GM23338 (cell line): ENCODE data around the gene IFI44L. TPM values are rescaled to one million over a fixed set of nuclear protein-coding genes. Genes with fewer than 3 reads are reported as not detected.

Source experiments
- ATAC-seq: fragments of 200-7000 bp; cut with Tn5 transposase; 3 replicates; pipeline ENCODE4 v1.9.1; 2020
- DNase-seq: peaks from one replicate; pipeline ENCODE4 v3.0.0-alpha.2; 2015; ENCODE audit warnings: low spot score
- H2AFZ ChIP-seq: fragments of 200-600 bp; sonication (generic); 2 replicates; pipeline ENCODE4 v1.8.0; 2016; ENCODE audit warnings: antibody characterized with exemption, mild to moderate bottlenecking, moderate library complexity
- H3F3A ChIP-seq: fragments of 200-600 bp; sonication (generic); replicated peaks from 2 replicates; pipeline ENCODE4 v1.8.0; 2017; ENCODE audit warnings: antibody characterized with exemption, mixed run types, low read depth
- H3K27ac ChIP-seq: fragments of 200-600 bp; sonication (generic); 2 replicates; pipeline ENCODE4 v1.6.1; 2016; ENCODE audit warnings: low read depth
- H3K27me3 ChIP-seq: fragments of 200-600 bp; sonication (generic); 2 replicates; pipeline ENCODE4 v1.8.0; 2016; ENCODE audit warnings: mild to moderate bottlenecking, mixed run types, moderate library complexity; ENCODE audit not compliant: insufficient read depth
- H3K36me3 ChIP-seq: fragments of 200-600 bp; sonication (generic); 2 replicates; pipeline ENCODE4 v1.8.0; 2016; ENCODE audit warnings: mild to moderate bottlenecking; ENCODE audit not compliant: insufficient read depth
- H3K4me1 ChIP-seq: fragments of 200-600 bp; sonication (generic); 2 replicates; pipeline ENCODE4 v1.8.0; 2016; ENCODE audit warnings: mild to moderate bottlenecking, moderate library complexity; ENCODE audit not compliant: insufficient read depth
- H3K4me2 ChIP-seq: fragments of 200-600 bp; sonication (generic); 2 replicates; pipeline ENCODE4 v1.7.1; 2017; ENCODE audit warnings: mixed run types
- H3K4me3 ChIP-seq: fragments of 200-600 bp; sonication (generic); 2 replicates; pipeline ENCODE4 v1.6.1; 2016; ENCODE audit warnings: mixed run types
- H3K79me2 ChIP-seq: fragments of 200-600 bp; sonication (generic); replicated peaks from 2 replicates; pipeline ENCODE4 v1.8.0; 2017; ENCODE audit warnings: mild to moderate bottlenecking; ENCODE audit not compliant: insufficient read depth
- H3K9me2 ChIP-seq: fragments of 200-600 bp; sonication (generic); 2 replicates; pipeline ENCODE4 v1.8.0; 2017; ENCODE audit not compliant: insufficient read depth
- H4K20me1 ChIP-seq: fragments of 200-600 bp; sonication (generic); replicated peaks from 2 replicates; pipeline ENCODE4 v1.8.0; 2017; ENCODE audit warnings: mild to moderate bottlenecking; ENCODE audit not compliant: insufficient read depth
- H3K27ac Mint-ChIP-seq: 2 replicates; pipeline ENCODE4 v1.8.0; 2020; ENCODE audit warnings: inconsistent platforms, mild to moderate bottlenecking, moderate library complexity, mixed read lengths
- H3K27me3 Mint-ChIP-seq: 3 replicates; pipeline ENCODE4 v1.8.0; 2022; ENCODE audit warnings: low read depth, mild to moderate bottlenecking, moderate library complexity, mixed read lengths, inconsistent platforms; ENCODE audit not compliant: insufficient read depth, poor library complexity
- H3K36me3 Mint-ChIP-seq: 3 replicates; pipeline ENCODE4 v1.8.0; 2021; ENCODE audit warnings: low read depth, mild to moderate bottlenecking, inconsistent platforms, moderate library complexity, mixed read lengths
- H3K4me1 Mint-ChIP-seq: 3 replicates; pipeline ENCODE4 v1.8.0; 2020; ENCODE audit warnings: mild to moderate bottlenecking, inconsistent platforms, mixed read lengths
- H3K4me3 Mint-ChIP-seq: 3 replicates; pipeline ENCODE4 v1.8.0; 2021; ENCODE audit warnings: moderate library complexity, mild to moderate bottlenecking, inconsistent platforms, mixed read lengths
- H3K9me3 Mint-ChIP-seq: 3 replicates; pipeline ENCODE4 v1.8.0; 2020; ENCODE audit warnings: moderate library complexity, mild to moderate bottlenecking, inconsistent platforms, mixed read lengths
- CREB1 ChIP-seq: fragments of 250-450 bp; sonication (Bioruptor Pico); IDR thresholded peaks from 2 replicates; pipeline ENCODE4 v1.5.0; 2020; ENCODE audit warnings: low read depth, mild to moderate bottlenecking, moderate library complexity
- CTCF ChIP-seq, 2 experiments: fragments of 200-600 bp in 1 of 2; sonication (generic) in 1 of 2; conservative IDR thresholded peaks; 2 replicates each; pipeline versions ENCODE4 v1.5.1 to v1.6.1; 2016 to 2017; ENCODE audit warnings: antibody characterized with exemption in 2 of 2, low read depth in 2 of 2, mild to moderate bottlenecking in 2 of 2, moderate library complexity in 1 of 2
- ETS1 ChIP-seq: IDR thresholded peaks from 2 replicates; pipeline ENCODE4 v1.6.1; 2016; ENCODE audit warnings: antibody characterized with exemption
- EZH2 ChIP-seq: fragments of 200-600 bp; sonication (generic); IDR thresholded peaks from one replicate; pipeline ENCODE4 v1.8.0; 2017; ENCODE audit warnings: antibody characterized with exemption, mild to moderate bottlenecking, low read depth; ENCODE audit not compliant: unreplicated experiment
- EZH2phosphoT487 ChIP-seq: fragments of 200-600 bp; sonication (generic); IDR thresholded peaks from one replicate; pipeline ENCODE4 v1.8.1; 2018; ENCODE audit warnings: antibody characterized with exemption; ENCODE audit not compliant: unreplicated experiment
- JUNB ChIP-seq: IDR thresholded peaks from one replicate; pipeline ENCODE4 v1.6.1; 2016; ENCODE audit warnings: antibody characterized with exemption; ENCODE audit not compliant: unreplicated experiment
- NANOG ChIP-seq: IDR thresholded peaks from 2 replicates; pipeline ENCODE4 v1.6.1; 2016; ENCODE audit warnings: antibody characterized with exemption, borderline replicate concordance
- POLR2AphosphoS5 ChIP-seq: IDR thresholded peaks from 2 replicates; pipeline ENCODE4 v1.6.1; 2016; ENCODE audit warnings: antibody characterized with exemption, low read depth
- REST ChIP-seq: IDR thresholded peaks from one replicate; pipeline ENCODE4 v1.6.1; 2018; ENCODE audit warnings: antibody characterized with exemption; ENCODE audit not compliant: unreplicated experiment
- STAT1 ChIP-seq: IDR thresholded peaks from one replicate; pipeline ENCODE4 v1.6.1; 2016; ENCODE audit warnings: antibody characterized with exemption; ENCODE audit not compliant: unreplicated experiment
- ZNF114 ChIP-seq: fragments of 250-450 bp; sonication (Bioruptor Pico); IDR thresholded peaks from 2 replicates; pipeline ENCODE4 v1.5.0; 2020; ENCODE audit warnings: mild to moderate bottlenecking, moderate library complexity
- ZNF331 ChIP-seq: fragments of 250-450 bp; sonication (Bioruptor Pico); IDR thresholded peaks from 2 replicates; pipeline ENCODE4 v1.5.0; 2020; ENCODE audit warnings: low read depth, mild to moderate bottlenecking, moderate library complexity
- ZNF462 ChIP-seq: fragments of 250-450 bp; sonication (Bioruptor Pico); IDR thresholded peaks from 2 replicates; pipeline ENCODE4 v1.5.0; 2020; ENCODE audit warnings: mild to moderate bottlenecking, moderate library complexity
- polyA plus RNA-seq: library from polyadenylated mRNA; unstranded; fragments of >200 nt; fragmentation: Nextera tagmentation; extraction: Ambion mirVana; gene quantifications from 2 replicates; pipeline ENCODE4 v1.2.1, GENCODE V29; 2016
- total RNA-seq: library from RNA; depleted of rRNA; stranded (reverse); fragments of >200 nt; shearing (Covaris generic); gene quantifications from 2 replicates; pipeline ENCODE4 v1.2.3, GENCODE V29; 2014

IFI44L gene
- total and polyA plus RNA-seq, 2 experiments from 2014 or later = not detected

- Mint-ChIP-seq H3K4me1 (peaks cover 3% of the 10 kb centered on the region; the same call in 1 of the 3 replicates), H3K36me3 (peaks cover 7% of the 10 kb centered on the region; the same call in 2 of the 3 replicates), H3K9me3 (peaks cover 25% of the 10 kb centered on the region), H3K27ac (no peak overlapping the region), H3K27me3 (peaks cover 2% of the 10 kb centered on the region), H3K4me3 (no peak overlapping the region)
- H3K79me2 ChIP-seq = no peaks in the 10 kb centered on the region
- H3K4me3 ChIP-seq = no peak overlapping the region
- H4K20me1 ChIP-seq = no peaks in the 10 kb centered on the region
- no peak overlapping the region for H3K27ac ChIP-seq
- H3K36me3 ChIP-seq = no peaks in the 10 kb centered on the region
- no peaks in the 10 kb centered on the region for H3K9me2 ChIP-seq
- no peaks in the 10 kb centered on the region for H3K4me1 ChIP-seq
- H2AFZ ChIP-seq = no peak overlapping the region
- DNase-seq (no peak), ATAC-seq (no peak)
- H3K27me3 ChIP-seq = peaks cover 21% of the 10 kb centered on the region; the same call in 1 of the 2 replicates
- no peak overlapping the region for H3K4me2 ChIP-seq
- no peak for TF ChIP-seq POLR2AphosphoS5
- no peak for TF ChIP-seq JUNB
- no peak for TF ChIP-seq ZNF114 (CRISPR knock-in tag)
- TF ChIP-seq NANOG = no peak
- no peak for TF ChIP-seq ZNF331
- no peak for TF ChIP-seq ETS1
- TF ChIP-seq REST = no peak
- TF ChIP-seq CTCF (conservative IDR thresholded peaks at IDR 0.05; ENCODE audit: low read depth in 2 of 2) = no peak
- no peak for TF ChIP-seq ZNF462 (CRISPR knock-in tag)
- no peak for TF ChIP-seq CREB1 (CRISPR knock-in tag)
- TF ChIP-seq EZH2 = no peak
- no peak for TF ChIP-seq STAT1
- no peak for TF ChIP-seq EZH2phosphoT487
- no peaks in the 10 kb centered on the region for H3F3A ChIP-seq
Observed at GRCh38 chr1:78651241-78651640, 31.0 kb downstream of the IFI44L start.
